Stimulated activated CD4-positive, alpha-beta T cell treated with anti-CD3 and anti-CD28 coated beads, Interleukin-1b, Interleukin-23, amount 100 ng/mL, for 4 hours (primary cell): Measurements from ENCODE around the gene CHST12.
"Not testable (repeated sequence)": the region's sequence is repeated elsewhere in the genome, so short reads cannot be mapped to it uniquely, and the experiment has no call there.

Experiments used
- DNase-seq, 2 donors: peaks; one replicate each; pipeline ENCODE4 v3.0.0-alpha.2; 2020; ENCODE audit warnings: low read depth in 2 of 2

The CHST12 gene

GRCh38 chr7:2403014-2403717 lies at the start of gene CHST12:
TSS of gene CHST12 (plus strand) at chr7:2403611. CDS start at chr7:2432640, 29,029 bp downstream.
- peak; percentile 90 for DNase-seq

- DNase-seq, result peak; percentile 88 to 89
Measured at GRCh38 chr7:2353936-2354185, 49.5 kb upstream of the CHST12 start.

- DNase-seq, result peak; percentile 82 to 83
Measured at GRCh38 chr7:2354186-2354938, 49.0 kb upstream of the CHST12 start, which contains the start of gene EIF3B. TSS of gene EIF3B (plus strand) at chr7:2354827. CDS start at chr7:2354922, 95 bp downstream.

- peak; percentile 12 to 29 for DNase-seq
Measured at GRCh38 chr7:2354939-2355704, 48.3 kb upstream of the CHST12 start.

GRCh38 chr7:2355705-2356008 lies 47.8 kb upstream of the CHST12 start:
- DNase-seq, result no peak

GRCh38 chr7:2357165-2357564 lies 46.2 kb upstream of the CHST12 start:
- no peak for DNase-seq

- no peak for DNase-seq
Measured at GRCh38 chr7:2357571-2357970, 45.8 kb upstream of the CHST12 start.

- DNase-seq, result no peak
Measured at GRCh38 chr7:2358968-2359527, 44.4 kb upstream of the CHST12 start.

GRCh38 chr7:2359610-2360009 lies 43.8 kb upstream of the CHST12 start:
- no peak for DNase-seq

- DNase-seq, result no peak
Measured at GRCh38 chr7:2360796-2361195, 42.6 kb upstream of the CHST12 start.

GRCh38 chr7:2362385-2363088 lies 40.9 kb upstream of the CHST12 start:
- DNase-seq, result no peak

- no peak for DNase-seq
Measured at GRCh38 chr7:2369139-2369538, 34.3 kb upstream of the CHST12 start.

- no peak for DNase-seq
Measured at GRCh38 chr7:2371329-2371728, 32.1 kb upstream of the CHST12 start.

- DNase-seq, result no peak
Measured at GRCh38 chr7:2372724-2373123, 30.7 kb upstream of the CHST12 start.

GRCh38 chr7:2373124-2373556 lies 30.3 kb upstream of the CHST12 start:
- no peak for DNase-seq

GRCh38 chr7:2373646-2374045 lies 29.8 kb upstream of the CHST12 start:
- DNase-seq, result no peak

GRCh38 chr7:2374401-2374800 lies 29.0 kb upstream of the CHST12 start:
- no peak for DNase-seq

- DNase-seq, result no peak
Measured at GRCh38 chr7:2374830-2375728, 28.3 kb upstream of the CHST12 start.

GRCh38 chr7:2376351-2377154 lies 26.9 kb upstream of the CHST12 start:
- no peak for DNase-seq

- not testable (repeated sequence) for DNase-seq
Measured at GRCh38 chr7:2377492-2377891, 25.9 kb upstream of the CHST12 start.
